Esophagus squamous epithelium (tissue), 5 donors: ENCODE measurements around the gene RAB13. TPM values are rescaled to one million over a fixed set of nuclear protein-coding genes. Genes with fewer than 3 reads are reported as not detected.
"Not testable (repeated sequence)": the region's sequence is repeated elsewhere in the genome, so short reads cannot be mapped to it uniquely, and the experiment has no call there.

Experiments
- DNase-seq: peaks from one replicate; lab custom pipeline; 2025; lab: John Stamatoyannopoulos, UW
- H3K27ac ChIP-seq, 4 donors: fragments of 200-600 bp; sonication (generic); one replicate each; pipeline ENCODE4 v1.5.1; 2016 to 2019; ENCODE audit warnings: mild to moderate bottlenecking in 1 of 4
- H3K27me3 ChIP-seq, 4 donors: fragments of 200-600 bp; sonication (generic); 1 replicate in 3 of 4; 2 replicates in 1 of 4; pipeline versions ENCODE4 v1.5.1 to v1.6.0; 2017 to 2021; ENCODE audit warnings: antibody characterized with exemption in 1 of 4
- H3K36me3 ChIP-seq, 3 donors: fragments of 200-600 bp; sonication (generic); one replicate each; pipeline ENCODE4 v1.5.1; 2016 to 2019
- H3K4me1 ChIP-seq, 3 donors: fragments of 200-600 bp; sonication (generic); one replicate each; pipeline ENCODE4 v1.5.1; 2017 to 2019
- H3K4me3 ChIP-seq, 4 donors: fragments of 200-600 bp; sonication (generic); 1 replicate in 3 of 4; 2 replicates in 1 of 4; pipeline ENCODE4 v1.5.1; 2016 to 2019; ENCODE audit warnings: mild to moderate bottlenecking in 2 of 4, moderate library complexity in 1 of 4
- H3K9me3 ChIP-seq, 3 donors: fragments of 200-600 bp; sonication (generic); one replicate each; pipeline ENCODE4 v1.5.1; 2016 to 2019
- POLR2A ChIP-seq, 4 donors: fragments of 450-650 bp; IDR thresholded peaks; one replicate each; pipeline ENCODE4 v1.6.1; 2017; ENCODE audit warnings: antibody characterized with exemption in 4 of 4, mild to moderate bottlenecking in 4 of 4, moderate library complexity in 3 of 4
- WGBS, 2 donors: methylation state at CpG; one replicate each; pipeline ENCODE4 v1.1.5; 2018; 5-methylcytosine and 5-hydroxymethylcytosine counted together
- intact Hi-C: fragments of 100-400 bp; cut with DNase I; formaldehyde crosslinking; loops from one replicate; pipeline ENCODE4 v1.15.0; 2022
- total RNA-seq, 4 donors: library from RNA; depleted of rRNA; stranded (reverse); fragments of >200 nt; gene quantifications; one replicate each; pipeline ENCODE4 v1.1.0, GENCODE V29; 2016
- TF ChIP-seq, protein P1 (sequence below), 6 experiments: fragments of 450-650 bp in 4 of 6; fragments of 200-600 bp in 2 of 6; sonication (generic) in 2 of 6; IDR thresholded peaks; one replicate each; pipeline ENCODE4 v1.5.1; 2016 to 2019; ENCODE audit warnings: antibody characterized with exemption in 6 of 6, mild to moderate bottlenecking in 4 of 6, moderate library complexity in 4 of 6
- donor health status: DM: yes; HTN: yes; CAD: no.

Gene RAB13
- total RNA-seq, 4 donors from 2014 or later, result 24.1 to 45.8 (median 35.5) TPM

DNA sequence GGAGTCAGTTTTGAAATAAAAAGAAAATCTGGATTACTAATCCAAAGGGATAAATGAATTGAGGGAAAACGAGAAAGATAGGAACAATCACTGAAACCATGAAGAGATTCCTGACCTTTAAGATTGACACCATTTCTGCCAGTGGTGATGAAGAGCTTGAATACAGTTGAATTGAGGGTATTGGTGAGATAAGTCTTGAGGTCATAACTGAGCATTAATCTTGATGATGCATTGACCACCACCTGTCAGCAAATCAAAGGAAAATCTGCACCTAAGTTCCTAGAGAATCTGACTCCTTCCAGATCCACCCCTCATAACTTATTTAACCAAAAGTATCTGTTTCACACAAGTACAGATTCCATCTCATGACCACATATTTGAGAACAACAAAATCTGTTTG is 26.0 kb upstream of the RAB13 start:
- TF ChIP-seq, protein P1, sequence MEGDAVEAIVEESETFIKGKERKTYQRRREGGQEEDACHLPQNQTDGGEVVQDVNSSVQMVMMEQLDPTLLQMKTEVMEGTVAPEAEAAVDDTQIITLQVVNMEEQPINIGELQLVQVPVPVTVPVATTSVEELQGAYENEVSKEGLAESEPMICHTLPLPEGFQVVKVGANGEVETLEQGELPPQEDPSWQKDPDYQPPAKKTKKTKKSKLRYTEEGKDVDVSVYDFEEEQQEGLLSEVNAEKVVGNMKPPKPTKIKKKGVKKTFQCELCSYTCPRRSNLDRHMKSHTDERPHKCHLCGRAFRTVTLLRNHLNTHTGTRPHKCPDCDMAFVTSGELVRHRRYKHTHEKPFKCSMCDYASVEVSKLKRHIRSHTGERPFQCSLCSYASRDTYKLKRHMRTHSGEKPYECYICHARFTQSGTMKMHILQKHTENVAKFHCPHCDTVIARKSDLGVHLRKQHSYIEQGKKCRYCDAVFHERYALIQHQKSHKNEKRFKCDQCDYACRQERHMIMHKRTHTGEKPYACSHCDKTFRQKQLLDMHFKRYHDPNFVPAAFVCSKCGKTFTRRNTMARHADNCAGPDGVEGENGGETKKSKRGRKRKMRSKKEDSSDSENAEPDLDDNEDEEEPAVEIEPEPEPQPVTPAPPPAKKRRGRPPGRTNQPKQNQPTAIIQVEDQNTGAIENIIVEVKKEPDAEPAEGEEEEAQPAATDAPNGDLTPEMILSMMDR (IDR thresholded peaks at IDR 0.05), result no peak
- TF ChIP-seq POLR2A (IDR thresholded peaks at IDR 0.05), result no peak
- Histone ChIP-seq H3K36me3 (no peaks in the 10 kb centered on the region), H3K4me3 (no peak overlapping the region), H3K4me1 (no peaks in the 10 kb centered on the region), H3K27ac (no peak overlapping the region), H3K9me3 (no peaks in the 10 kb centered on the region), H3K27me3 (no peaks in the 10 kb centered on the region)
- DNase-seq, result no peak
- intact Hi-C loops, result no loop called here
- WGBS, 2 donors, result 53 to 59% methylated on average over 1 of the region's 1 CpG

DNA sequence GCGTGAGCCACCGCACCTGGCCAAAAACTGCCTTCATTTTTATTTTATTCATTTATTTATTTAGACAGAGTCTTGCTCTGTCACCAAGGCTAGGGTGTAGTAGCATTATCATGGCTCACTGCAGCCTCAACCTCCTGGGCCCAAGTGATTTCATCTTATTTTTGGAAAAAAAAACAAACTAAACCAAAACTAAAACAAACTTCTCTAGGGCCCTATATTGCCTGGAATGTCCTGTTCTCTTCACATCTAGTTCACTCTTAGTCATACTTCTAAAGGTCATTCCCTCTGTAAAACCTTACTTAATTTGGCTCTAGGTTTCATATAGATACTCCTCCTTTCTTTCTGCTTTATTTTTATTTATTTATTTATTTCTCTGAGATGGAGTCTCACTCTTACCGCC is 20.0 kb upstream of the RAB13 start:
- DNase-seq, result no peak
- TF ChIP-seq, protein P1 (IDR thresholded peaks at IDR 0.05), result no peak
- no peak for TF ChIP-seq POLR2A (IDR thresholded peaks at IDR 0.05)
- Histone ChIP-seq H3K27ac (no peak overlapping the region), H3K9me3 (no peaks in the 10 kb centered on the region), H3K4me1 (no peaks in the 10 kb centered on the region), H3K36me3 (no peaks in the 10 kb centered on the region), H3K4me3 (no peak overlapping the region), H3K27me3 (no peaks in the 10 kb centered on the region)
- intact Hi-C loops, result no loop called here
- 91 to 96% methylated on average over 3 of the region's 3 CpGs for WGBS, 2 donors

DNA sequence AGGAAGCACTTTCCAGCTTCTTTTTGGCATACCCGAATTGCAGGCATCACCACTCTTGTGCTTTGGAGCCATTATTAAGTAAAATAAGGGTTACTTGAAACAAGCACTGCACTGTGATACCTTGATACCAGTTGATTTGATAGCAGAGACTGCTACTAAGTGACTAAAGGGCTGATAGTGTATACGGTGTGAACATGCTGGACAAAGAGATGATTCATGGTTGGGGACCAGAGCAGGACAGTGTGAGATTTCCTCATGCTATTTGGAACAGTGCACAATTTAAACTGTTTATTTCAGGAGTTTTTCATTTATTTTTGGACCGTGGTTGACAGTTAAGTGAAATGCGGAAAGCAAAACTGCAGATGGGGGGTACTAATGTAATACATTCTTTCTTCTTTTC is 14.3 kb upstream of the RAB13 start:
- 76% methylated on average over 4 of the region's 4 CpGs for WGBS, 2 donors
- H3K4me1 ChIP-seq, result no peaks in the 10 kb centered on the region
- no peak overlapping the region for H3K4me3 ChIP-seq
- no peak overlapping the region for H3K27ac ChIP-seq
- DNase-seq, result no peak
- H3K36me3 ChIP-seq, result peaks cover 0 to 8% (median 0%) of the 10 kb centered on the region in 3 donors
- no peaks in the 10 kb centered on the region for H3K27me3 ChIP-seq
- intact Hi-C loops, result no loop called here
- no peaks in the 10 kb centered on the region for H3K9me3 ChIP-seq
- TF ChIP-seq, protein P1 (IDR thresholded peaks at IDR 0.05), result no peak
- TF ChIP-seq POLR2A (IDR thresholded peaks at IDR 0.05), result no peak

DNA sequence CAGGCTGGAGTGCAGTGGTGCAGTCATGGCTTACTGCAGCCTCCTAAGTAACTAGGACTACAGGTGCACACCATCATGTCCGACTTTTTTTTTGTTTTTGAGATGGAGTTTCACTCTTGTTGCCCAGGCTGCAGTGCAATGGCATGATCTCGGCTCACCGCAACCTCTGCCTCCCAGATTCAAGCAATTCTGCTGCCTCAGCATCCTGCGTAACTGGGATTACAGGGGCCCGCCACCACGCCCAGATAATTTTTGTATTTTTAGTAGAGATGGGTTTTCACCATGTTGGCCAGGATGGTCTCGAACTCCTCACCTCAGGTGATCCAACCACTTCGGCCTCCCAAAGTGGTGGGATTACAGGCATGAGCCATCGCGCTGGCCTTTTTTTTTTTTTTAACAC is 10.7 kb upstream of the RAB13 start:
- Histone ChIP-seq H3K4me1 (peaks cover 10 to 25% (median 10%) of the 10 kb centered on the region in 3 donors), H3K36me3 (peaks cover 9 to 43% (median 22%) of the 10 kb centered on the region in 3 donors)
- H3K4me3 ChIP-seq, DNase-seq, H3K27me3 ChIP-seq, H3K27ac ChIP-seq, intact Hi-C loops, H3K9me3 ChIP-seq: not testable (repeated sequence)
- WGBS, 2 donors, result 85 to 97% methylated on average over 9 to 10 of the region's 10 CpGs

DNA sequence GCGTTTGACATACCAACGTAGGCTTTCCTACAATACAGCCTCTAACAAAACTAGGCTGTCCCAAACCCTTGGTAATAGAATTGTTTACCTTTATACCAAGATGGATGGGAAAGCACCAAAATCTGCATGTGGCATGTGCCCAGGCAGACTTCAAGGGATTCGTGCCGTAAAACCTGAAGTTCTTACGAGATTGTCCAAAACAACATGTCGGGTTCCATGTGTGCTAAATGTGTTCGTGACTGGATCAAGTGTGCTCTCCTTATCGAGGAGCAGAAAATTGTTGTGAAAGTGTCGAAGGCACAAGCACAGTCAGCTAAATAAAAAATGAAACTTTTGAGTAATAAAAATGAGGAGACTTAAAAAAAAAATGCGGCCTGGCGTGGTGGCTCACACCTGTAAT is 9.5 kb upstream of the RAB13 start:
- no peak overlapping the region for H3K27ac ChIP-seq
- H3K36me3 ChIP-seq, result peaks cover 12 to 46% (median 22%) of the 10 kb centered on the region in 3 donors
- no peaks in the 10 kb centered on the region for H3K27me3 ChIP-seq
- H3K4me1 ChIP-seq, result peaks cover 15 to 33% (median 16%) of the 10 kb centered on the region in 3 donors
- no peaks in the 10 kb centered on the region for H3K9me3 ChIP-seq
- DNase-seq, result no peak
- no peak for TF ChIP-seq POLR2A (IDR thresholded peaks at IDR 0.05)
- TF ChIP-seq, protein P1 (IDR thresholded peaks at IDR 0.05), result no peak
- H3K4me3 ChIP-seq, result no peak overlapping the region
- WGBS, 2 donors, result 90 to 96% methylated on average over 11 of the region's 11 CpGs
- intact Hi-C loops, result no loop called here

DNA sequence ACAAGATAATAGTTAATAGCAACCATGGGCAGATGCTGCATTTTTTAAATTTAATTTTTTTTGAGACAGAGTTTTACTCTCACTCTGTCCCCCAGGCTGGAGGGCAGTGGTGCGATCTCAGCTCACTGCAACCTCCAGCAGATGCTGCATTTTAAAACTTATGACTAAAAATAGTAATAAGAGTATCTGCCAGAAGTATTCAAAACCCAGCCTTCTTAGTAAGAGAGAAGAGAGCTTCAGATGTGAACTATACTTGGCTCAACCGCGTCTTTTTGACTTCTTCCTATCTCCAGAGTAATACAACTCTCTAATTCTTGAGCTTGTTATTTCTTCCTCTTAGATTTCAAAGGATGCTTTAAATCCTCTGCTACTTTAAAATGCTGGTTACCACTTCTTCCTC is 9.1 kb upstream of the RAB13 start:
- Histone ChIP-seq H3K4me3 (no peak overlapping the region), H3K9me3 (no peaks in the 10 kb centered on the region), H3K27me3 (no peaks in the 10 kb centered on the region), H3K27ac (no peak overlapping the region), H3K36me3 (peaks cover 12 to 46% (median 22%) of the 10 kb centered on the region in 3 donors), H3K4me1 (peaks cover 17 to 36% (median 18%) of the 10 kb centered on the region in 3 donors)
- TF ChIP-seq POLR2A (IDR thresholded peaks at IDR 0.05), result no peak
- TF ChIP-seq, protein P1 (IDR thresholded peaks at IDR 0.05), result no peak
- intact Hi-C loops, result no loop called here
- DNase-seq, result no peak
- 85 to 89% methylated on average over 3 of the region's 3 CpGs for WGBS, 2 donors
